ENCODE measurements around the gene NXNL2. TPM values are rescaled to one million over a fixed set of nuclear protein-coding genes. Genes with fewer than 3 reads are reported as not detected.

NXNL2 gene
- total RNA-seq, 6 experiments from 2014 or later = 5.4 to 8.8 (median 8.2) TPM

DNA sequence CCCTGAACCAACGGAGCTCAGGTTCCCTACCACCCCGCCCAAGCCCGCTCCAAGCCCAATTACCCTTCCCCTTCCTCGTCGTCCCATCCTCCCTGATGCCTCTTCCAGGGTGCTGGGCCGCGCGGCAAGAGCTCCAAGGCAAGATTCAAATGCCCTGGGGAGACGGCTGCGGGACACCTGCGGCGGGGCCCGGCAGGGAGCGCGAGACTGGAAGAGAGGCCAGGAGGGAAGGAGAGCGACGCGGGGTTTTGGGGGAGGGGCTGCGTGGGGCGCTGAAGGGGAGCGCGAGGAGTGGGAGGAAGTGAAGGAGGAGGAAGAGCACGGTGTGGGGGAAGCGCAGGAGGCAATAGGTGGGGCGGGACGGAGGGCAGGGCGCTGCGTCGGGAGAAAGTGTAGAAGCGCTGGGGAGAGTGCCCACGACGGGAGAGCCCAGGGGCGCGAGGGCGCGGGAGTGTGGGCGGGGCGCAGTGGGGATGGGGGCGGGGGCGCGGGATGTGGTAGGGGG is 975 bp upstream of the NXNL2 start:
- H3K4me3 Mint-ChIP-seq = peak overlapping the region; percentile 97
- peaks cover 37% of the 10 kb centered on the region for H3K36me3 Mint-ChIP-seq (ENCODE audit: low read depth)
- peaks cover 12% of the 10 kb centered on the region for H3K9me3 Mint-ChIP-seq
- TF ChIP-seq, protein P1, sequence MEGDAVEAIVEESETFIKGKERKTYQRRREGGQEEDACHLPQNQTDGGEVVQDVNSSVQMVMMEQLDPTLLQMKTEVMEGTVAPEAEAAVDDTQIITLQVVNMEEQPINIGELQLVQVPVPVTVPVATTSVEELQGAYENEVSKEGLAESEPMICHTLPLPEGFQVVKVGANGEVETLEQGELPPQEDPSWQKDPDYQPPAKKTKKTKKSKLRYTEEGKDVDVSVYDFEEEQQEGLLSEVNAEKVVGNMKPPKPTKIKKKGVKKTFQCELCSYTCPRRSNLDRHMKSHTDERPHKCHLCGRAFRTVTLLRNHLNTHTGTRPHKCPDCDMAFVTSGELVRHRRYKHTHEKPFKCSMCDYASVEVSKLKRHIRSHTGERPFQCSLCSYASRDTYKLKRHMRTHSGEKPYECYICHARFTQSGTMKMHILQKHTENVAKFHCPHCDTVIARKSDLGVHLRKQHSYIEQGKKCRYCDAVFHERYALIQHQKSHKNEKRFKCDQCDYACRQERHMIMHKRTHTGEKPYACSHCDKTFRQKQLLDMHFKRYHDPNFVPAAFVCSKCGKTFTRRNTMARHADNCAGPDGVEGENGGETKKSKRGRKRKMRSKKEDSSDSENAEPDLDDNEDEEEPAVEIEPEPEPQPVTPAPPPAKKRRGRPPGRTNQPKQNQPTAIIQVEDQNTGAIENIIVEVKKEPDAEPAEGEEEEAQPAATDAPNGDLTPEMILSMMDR (IDR thresholded peaks at IDR 0.05) = peak; percentile 22; the same call in 1 of the 2 replicates
- DNase-seq = peak; percentile 66
- H3K27me3 Mint-ChIP-seq (ENCODE audit: insufficient read depth) = peaks cover 1% of the 10 kb centered on the region; the same call in 1 of the 2 replicates
- peaks cover 73% of the 10 kb centered on the region for H3K4me1 Mint-ChIP-seq (ENCODE audit: low read depth)
- peak overlapping the region; percentile 96 for H3K27ac Mint-ChIP-seq

DNA sequence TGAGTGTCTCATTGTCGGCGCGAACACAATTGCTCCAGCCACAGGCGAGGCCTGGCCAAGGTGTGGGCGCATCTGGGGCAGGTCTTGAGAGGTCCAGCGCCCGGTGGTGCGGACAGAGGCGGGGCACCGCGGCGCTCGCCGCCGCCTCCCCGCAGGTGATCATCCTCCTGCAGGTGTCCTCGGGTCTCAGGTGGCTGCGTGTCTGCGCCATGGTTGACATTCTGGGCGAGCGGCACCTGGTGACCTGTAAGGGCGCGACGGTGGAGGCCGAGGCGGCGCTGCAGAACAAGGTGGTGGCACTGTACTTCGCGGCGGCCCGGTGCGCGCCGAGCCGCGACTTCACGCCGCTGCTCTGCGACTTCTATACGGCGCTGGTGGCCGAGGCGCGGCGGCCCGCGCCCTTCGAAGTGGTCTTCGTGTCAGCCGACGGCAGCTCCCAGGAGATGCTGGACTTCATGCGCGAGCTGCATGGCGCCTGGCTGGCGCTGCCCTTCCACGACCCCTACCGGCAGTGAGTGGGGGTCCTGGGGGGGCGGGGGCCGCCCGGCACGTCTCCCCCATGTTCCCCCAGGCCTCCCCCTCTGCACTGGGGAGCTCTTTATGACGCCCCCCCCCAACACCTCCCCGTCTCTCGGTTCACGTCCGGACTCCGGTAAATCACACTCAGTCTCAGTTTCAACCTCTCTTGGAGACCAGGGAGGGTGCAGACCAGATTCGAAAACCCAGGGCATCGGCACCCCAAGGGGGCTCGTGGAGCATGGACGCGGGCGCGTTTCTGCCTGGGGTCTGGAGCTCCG is 446 bp downstream of the NXNL2 start:
- H3K4me1 Mint-ChIP-seq (ENCODE audit: low read depth) = peaks cover 66% of the 10 kb centered on the region
- peaks cover 12% of the 10 kb centered on the region for H3K9me3 Mint-ChIP-seq
- TF ChIP-seq, protein P1 (IDR thresholded peaks at IDR 0.05) = peak; percentile 56
- peaks cover 1% of the 10 kb centered on the region; the same call in 1 of the 2 replicates for H3K27me3 Mint-ChIP-seq (ENCODE audit: insufficient read depth)
- peak; percentile 6 for DNase-seq
- peak overlapping the region; percentile 89 for H3K4me3 Mint-ChIP-seq
- H3K27ac Mint-ChIP-seq = peak overlapping the region; percentile 94
- H3K36me3 Mint-ChIP-seq (ENCODE audit: low read depth) = peaks cover 39% of the 10 kb centered on the region

DNA sequence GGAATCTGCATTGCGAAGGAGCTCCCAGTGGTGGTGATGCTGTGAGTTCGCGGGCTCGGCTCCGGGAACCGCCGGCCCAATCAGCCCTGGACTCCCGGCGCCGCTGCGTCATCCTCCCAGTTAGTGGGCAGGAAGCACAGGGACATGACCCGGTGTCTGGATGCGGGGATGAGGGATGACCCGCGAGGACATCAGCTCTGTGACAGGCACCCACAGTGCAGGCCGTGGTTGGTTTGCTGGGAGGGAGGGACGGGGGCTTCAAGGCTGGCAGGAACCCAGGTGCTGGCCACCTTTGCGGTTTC is 996 bp downstream of the NXNL2 start:
- H3K27me3 Mint-ChIP-seq (ENCODE audit: insufficient read depth) = peaks cover 1% of the 10 kb centered on the region; the same call in 1 of the 2 replicates
- peaks cover 37% of the 10 kb centered on the region for H3K36me3 Mint-ChIP-seq (ENCODE audit: low read depth)
- H3K4me3 Mint-ChIP-seq = peak overlapping the region; percentile 89
- TF ChIP-seq, protein P1 (IDR thresholded peaks at IDR 0.05) = no peak
- peaks cover 12% of the 10 kb centered on the region for H3K9me3 Mint-ChIP-seq
- peak overlapping the region; percentile 94 for H3K27ac Mint-ChIP-seq
- H3K4me1 Mint-ChIP-seq (ENCODE audit: low read depth) = peaks cover 63% of the 10 kb centered on the region
- DNase-seq = peak; percentile 56

DNA sequence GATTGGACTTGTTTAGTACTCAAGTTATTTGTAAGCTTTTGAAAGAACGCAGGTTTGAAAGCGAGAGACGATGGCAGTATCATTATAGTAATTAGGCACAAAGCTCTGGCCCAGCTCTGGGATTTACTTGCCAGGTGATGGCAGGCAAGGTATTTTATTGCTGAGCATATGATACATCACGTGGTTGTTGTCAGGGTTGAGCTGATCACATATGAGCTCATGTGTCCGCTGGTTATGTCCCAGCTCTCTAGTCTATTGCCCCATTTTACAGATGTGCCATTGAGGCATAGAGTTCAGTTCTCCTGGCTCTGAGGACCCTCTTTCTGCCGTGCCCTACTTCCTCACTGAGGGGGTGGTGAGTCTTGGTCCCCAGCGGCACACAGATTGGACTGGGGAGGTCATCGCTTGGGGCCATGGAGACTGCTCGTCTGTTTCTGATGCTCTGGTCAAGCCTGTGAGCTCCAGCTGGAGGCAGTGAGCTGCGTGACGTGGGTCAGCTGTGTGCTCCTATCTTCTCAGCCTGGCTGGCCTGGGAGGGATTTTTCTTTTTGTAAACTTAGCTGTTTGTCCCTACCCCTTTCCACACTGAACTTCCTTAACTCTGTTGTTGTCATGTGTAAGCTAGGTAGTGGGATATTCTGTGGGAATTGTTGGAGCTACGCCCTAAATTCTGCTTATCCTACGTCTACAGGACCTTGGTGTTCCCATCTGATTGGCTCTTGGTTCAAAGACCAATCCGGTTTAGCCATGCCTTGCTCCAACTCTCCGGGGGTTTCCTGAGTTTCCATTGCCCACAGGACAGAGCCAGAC is 2.2 kb downstream of the NXNL2 start:
- Mint-ChIP-seq H3K4me3 (peak overlapping the region; percentile 89), H3K4me1 (ENCODE audit: low read depth) (peaks cover 55% of the 10 kb centered on the region), H3K27me3 (ENCODE audit: insufficient read depth) (peaks cover 1% of the 10 kb centered on the region), H3K9me3 (peaks cover 12% of the 10 kb centered on the region), H3K36me3 (ENCODE audit: low read depth) (peaks cover 40% of the 10 kb centered on the region), H3K27ac (peak overlapping the region; percentile 94)
- TF ChIP-seq, protein P1 (IDR thresholded peaks at IDR 0.05) = no peak
- no peak for DNase-seq

DNA sequence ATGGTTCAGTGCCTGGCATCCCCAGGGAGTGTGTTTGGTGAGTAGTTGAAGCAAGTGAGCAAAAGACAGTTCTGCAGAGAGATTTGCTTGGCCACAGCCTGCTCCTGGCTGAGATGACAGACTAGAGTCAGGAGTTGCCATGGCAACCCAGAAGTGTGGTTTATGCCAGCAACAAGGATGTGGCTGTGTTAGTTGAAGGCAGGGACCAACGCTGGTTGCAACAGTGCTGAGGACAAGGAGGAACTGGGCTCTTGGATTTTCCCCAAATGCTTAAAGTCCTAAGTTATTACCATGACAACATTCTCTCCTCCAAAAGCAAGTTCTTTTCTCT is 2.7 kb downstream of the NXNL2 start:
- H3K27ac Mint-ChIP-seq = peak overlapping the region; percentile 94
- peaks cover 1% of the 10 kb centered on the region for H3K27me3 Mint-ChIP-seq (ENCODE audit: insufficient read depth)
- TF ChIP-seq, protein P1 (IDR thresholded peaks at IDR 0.05) = no peak
- DNase-seq = peak; percentile 96
- peak overlapping the region; percentile 89 for H3K4me3 Mint-ChIP-seq
- H3K9me3 Mint-ChIP-seq = peaks cover 10% of the 10 kb centered on the region
- H3K36me3 Mint-ChIP-seq (ENCODE audit: low read depth) = peaks cover 38% of the 10 kb centered on the region
- peaks cover 49% of the 10 kb centered on the region for H3K4me1 Mint-ChIP-seq (ENCODE audit: low read depth)
